ENCODE measurements around the gene MBTD1.

DNA sequence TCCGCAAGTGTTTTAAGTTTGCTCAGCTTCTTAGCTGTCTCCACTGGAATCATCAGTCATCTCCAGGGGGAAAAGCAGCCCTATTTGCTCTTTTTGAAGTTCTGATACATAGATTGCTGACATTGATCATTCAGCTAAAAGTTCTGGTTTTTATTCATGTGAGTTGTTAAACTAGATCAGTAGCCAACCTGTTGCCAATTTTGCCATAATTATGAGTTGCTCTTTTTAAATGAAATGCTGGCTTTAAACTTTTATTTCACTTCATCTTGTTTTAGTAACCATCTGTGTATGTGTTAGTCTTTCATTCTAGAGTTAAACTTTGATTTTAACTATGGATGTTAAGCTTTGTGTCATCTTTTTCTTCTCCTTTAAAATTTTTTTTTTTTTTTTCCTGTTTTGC, 13.0 kb upstream of the MBTD1 start:
- TF ChIP-seq CTCF (IDR thresholded peaks at IDR 0.05 in 4 of 5, conservative IDR thresholded peaks at IDR 0.05 in 1 of 5): no peak
- no peak for TF ChIP-seq POLR2A (IDR thresholded peaks at IDR 0.05)

All from gastrocnemius medialis (tissue), 4 donors.